IPS-11a (cell line): ENCODE measurements around the gene OPN1MW.
"Not testable (repeated sequence)": the region's sequence is repeated elsewhere in the genome, so short reads cannot be mapped to it uniquely, and the experiment has no call there.

Experiments used
- H3K4me3 ChIP-seq: one replicate; pipeline ENCODE4 v1.5.1; 2013; ENCODE audit warnings: low read depth, low read length, control low read depth

The OPN1MW gene

DNA sequence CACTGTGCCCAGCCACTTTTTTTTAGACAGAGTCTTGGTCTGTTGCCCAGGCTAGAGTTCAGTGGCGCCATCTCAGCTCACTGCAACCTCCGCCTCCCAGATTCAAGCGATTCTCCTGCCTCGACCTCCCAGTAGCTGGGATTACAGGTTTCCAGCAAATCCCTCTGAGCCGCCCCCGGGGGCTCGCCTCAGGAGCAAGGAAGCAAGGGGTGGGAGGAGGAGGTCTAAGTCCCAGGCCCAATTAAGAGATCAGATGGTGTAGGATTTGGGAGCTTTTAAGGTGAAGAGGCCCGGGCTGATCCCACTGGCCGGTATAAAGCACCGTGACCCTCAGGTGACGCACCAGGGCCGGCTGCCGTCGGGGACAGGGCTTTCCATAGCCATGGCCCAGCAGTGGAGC is at the start of gene OPN1MW:
Gene OPN1MW (plus strand): TSS at position 301 of the 400 bp plus-strand sequence. CDS start 82 bp downstream, at position 383.
- H3K4me3 ChIP-seq = not testable (repeated sequence)

DNA sequence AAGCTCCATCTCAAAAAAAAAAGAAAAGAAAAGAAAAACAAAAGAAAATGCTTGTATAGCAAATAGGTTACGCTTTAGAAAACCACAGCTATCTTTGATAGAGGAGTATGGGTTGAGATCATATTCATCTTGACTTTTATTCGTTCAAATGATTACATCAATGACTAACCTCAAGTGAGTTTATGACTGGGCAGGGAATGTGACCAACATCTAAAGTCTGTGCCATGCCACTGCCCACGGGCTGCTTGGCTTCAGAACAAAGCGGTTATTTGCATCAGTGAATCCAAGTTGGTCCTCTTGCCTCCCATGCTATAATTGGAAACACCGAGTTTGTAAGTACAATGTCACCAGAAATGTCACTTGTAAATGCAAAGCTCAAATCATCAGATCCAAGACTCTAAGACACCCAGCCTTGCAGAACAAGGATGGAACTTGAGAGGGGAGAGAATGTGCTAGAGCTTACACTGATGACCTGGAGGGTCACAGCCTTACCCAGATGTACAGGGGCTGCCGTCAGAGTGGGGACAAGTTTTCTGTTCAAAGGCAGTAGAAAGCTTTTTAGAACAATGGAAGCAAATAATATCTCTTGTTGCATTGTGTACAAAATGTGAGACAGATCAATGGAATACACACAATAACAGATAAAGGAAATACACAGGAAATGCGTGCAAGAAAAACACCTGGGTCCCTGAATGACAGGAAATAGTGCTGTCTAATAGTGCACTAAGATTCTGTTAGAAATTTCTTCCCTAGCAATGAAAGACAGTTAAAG is 46.8 kb upstream of the OPN1MW start:
- no peak overlapping the region for H3K4me3 ChIP-seq

DNA sequence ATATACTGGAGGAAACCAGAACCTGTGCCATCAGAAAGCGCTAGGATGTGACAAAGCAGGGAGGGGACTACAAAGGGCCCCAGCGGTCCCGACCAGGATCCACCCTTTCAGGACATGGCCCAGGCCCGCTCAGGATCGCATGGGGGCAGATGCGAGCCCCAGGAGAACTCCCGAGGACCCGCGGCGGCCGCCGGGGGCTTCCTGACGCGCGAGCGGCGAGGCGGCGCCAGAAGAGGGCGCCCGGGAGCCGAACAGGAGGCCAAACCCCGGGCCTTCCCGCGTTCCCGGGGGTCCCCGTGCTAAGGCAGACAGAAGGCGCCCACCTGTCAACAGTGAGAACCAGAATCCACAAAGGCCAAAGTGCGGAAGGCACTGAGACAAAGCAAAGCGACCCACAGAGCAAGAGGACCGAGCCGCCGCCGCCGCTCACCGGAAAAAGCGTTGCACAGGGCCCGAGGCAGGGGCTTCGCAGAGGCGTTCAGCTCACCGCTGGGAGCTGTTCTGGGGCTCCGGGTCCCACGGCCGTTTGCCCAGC is 45.7 kb upstream of the OPN1MW start:
- no peak overlapping the region for H3K4me3 ChIP-seq

DNA sequence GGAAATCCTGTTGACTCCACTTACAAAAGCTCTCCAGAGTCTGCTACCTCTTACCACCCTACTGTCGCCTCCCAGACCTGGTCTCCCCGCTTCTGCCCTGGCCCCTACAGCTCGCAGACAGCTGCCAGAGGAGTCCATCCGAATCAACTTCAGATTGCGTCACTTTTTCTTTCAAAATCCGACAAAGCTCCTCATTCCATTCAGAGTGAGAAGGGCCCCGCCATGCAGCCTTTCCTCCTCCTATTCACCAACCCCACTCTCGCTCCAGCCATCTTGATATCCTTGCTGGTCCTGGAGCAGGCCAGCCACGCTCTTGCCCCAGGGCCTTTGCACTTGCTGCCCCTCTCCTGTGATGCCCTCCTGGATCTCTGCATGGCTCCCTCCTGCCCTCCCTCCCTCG is 43.5 kb upstream of the OPN1MW start:
- no peak overlapping the region for H3K4me3 ChIP-seq

- H3K4me3 ChIP-seq = no peak overlapping the region
Observed at GRCh38 chrX:154140206-154140605, 42.2 kb upstream of the OPN1MW start.

GRCh38 chrX:154140742-154141141 is 41.7 kb upstream of the OPN1MW start:
- no peak overlapping the region for H3K4me3 ChIP-seq

DNA sequence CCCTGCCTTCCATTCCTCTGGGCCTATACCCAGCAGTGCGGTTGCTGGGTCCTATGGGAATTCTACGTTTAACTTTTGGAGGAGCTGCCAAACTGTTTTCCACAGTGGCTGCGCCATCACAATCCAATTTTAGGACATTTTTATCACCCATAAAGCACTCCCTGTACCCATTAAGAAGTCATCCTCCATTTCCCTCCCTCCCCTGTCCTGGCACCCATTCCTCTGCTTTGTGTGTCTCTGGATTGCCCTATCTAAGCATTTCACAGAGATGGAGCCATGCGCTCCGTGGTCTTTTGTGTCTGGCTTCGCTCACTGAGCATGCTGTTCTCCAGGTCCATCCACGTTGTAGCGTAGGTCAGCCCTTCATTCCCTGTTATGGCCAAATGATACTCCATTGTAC is 40.0 kb upstream of the OPN1MW start:
- no peak overlapping the region for H3K4me3 ChIP-seq

DNA sequence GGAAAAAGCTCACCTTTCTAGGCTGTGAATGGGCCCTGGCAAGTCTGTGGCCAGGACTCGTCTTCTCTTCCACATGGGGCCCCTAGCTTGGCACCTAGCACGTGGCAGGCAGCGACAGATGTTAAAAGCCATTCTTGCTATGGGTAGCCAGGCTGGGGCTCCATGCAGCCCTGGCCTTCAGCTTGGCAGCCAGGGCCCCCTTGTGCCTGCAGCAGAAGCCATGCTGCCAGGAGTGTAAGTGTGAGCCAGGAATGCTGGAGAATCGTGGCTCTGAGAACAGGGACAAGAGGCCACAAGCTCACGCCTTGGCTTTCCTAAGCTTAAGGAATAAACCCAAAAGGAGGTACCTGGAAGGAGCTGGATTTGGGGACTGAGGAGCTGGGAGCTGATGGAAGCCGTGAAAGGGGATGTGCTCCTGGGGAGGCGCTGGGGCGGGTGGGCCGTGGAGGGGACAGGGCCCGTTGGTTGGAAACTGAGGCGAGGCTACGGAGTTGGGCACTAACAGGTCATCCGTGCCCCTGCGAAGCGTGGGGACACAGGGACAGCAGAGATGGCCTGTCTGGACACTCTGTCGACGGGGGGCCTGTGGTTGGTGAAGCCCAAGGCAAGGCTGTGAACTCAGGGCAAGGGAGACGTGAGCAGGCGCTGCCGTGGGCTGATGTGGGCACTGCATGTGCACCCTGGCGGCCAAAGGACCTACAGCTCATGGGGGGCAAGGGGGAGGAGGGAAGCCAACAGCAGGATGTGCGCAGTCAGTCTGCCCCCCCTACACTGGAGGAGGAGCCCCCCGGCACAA is 39.2 kb upstream of the OPN1MW start:
- no peak overlapping the region for H3K4me3 ChIP-seq

- H3K4me3 ChIP-seq = not testable (repeated sequence)
Observed at GRCh38 chrX:154144010-154144409, 38.4 kb upstream of the OPN1MW start, which contains the start of gene OPN1LW. TSS of gene OPN1LW (plus strand) at chrX:154144243. CDS start at chrX:154144284, 41 bp downstream.

DNA sequence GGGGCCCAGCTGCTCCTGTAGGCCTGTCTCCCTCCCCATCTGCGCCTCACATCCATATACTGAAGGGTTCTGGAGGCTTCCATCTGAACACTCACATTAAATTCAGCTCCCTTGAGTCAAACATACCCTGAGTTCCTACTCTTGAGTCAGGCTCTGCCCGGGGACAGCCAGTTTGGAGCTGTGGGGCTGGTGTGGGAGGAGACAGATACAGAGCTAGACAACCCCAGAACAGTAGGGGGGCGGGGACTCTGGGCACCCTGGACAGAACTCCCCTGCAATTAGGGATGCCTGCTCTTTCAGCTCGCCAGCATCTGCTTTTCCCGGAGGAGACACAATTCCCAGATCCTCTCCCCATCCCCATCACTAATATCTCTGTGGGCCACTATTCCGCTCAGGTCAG is 31.4 kb upstream of the OPN1MW start:
- not testable (repeated sequence) for H3K4me3 ChIP-seq

GRCh38 chrX:154156221-154156620 is 26.2 kb upstream of the OPN1MW start:
- not testable (repeated sequence) for H3K4me3 ChIP-seq

- not testable (repeated sequence) for H3K4me3 ChIP-seq
Observed at GRCh38 chrX:154157207-154157606, 25.2 kb upstream of the OPN1MW start.

DNA sequence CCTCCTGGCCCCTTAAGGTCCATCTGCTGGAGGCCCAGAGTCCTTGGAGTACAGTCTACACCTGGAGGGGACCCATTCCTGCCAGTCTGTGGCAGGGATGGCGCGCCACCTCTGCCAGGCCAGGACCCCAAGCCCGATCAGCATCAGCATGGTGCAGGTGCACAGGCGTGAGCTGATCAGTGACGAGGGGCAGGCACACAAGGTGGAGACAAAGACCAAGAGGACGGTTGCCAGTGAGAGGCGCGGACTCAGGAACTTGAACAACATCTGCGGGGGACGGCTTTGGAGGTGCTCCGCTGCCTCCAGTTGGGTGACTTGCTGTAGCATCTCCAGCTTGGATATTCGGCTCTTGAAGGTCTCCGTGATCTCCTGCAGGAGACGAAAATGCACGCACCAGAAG is 23.1 kb upstream of the OPN1MW start:
- not testable (repeated sequence) for H3K4me3 ChIP-seq

GRCh38 chrX:154164902-154165301 is 17.5 kb upstream of the OPN1MW start:
- H3K4me3 ChIP-seq = not testable (repeated sequence)

DNA sequence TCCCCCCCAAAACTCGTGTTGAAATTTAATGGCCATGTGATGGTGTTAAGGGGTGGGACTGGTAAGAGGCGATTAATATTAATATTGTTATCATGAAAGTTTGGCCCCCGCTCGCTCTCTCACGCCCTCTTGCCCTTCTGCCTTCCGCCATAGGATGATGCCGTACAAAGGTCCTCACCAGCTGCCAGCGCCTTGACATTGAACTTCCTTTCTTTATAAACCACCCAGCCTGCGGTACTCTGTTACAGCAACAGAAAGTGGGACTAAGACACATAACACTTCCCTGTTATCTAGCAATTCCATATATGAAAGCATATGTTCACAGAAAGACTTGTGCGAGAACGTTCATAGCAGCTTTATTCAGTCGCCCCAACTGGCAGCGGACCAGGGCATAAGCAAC is 14.0 kb upstream of the OPN1MW start:
- not testable (repeated sequence) for H3K4me3 ChIP-seq

DNA sequence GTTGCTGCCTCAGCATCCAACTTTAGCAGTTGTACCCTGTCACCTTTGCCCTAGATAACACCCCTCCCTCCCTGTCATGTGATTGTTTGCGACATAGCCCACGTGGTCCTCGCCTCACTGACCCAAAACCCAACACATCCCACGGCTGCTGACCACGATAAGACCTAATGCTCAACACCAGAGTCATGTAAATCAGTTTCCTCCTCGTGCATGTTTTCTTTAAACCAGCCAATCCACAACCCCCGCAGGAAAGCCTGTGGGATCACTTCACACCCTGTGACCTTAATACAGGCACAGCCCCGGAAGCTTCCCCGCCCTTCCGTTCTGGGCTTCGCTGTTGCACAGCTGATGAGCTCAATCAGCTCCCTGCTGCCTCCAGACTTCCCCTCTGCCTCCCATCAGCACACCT is 9.9 kb upstream of the OPN1MW start:
- not testable (repeated sequence) for H3K4me3 ChIP-seq

DNA sequence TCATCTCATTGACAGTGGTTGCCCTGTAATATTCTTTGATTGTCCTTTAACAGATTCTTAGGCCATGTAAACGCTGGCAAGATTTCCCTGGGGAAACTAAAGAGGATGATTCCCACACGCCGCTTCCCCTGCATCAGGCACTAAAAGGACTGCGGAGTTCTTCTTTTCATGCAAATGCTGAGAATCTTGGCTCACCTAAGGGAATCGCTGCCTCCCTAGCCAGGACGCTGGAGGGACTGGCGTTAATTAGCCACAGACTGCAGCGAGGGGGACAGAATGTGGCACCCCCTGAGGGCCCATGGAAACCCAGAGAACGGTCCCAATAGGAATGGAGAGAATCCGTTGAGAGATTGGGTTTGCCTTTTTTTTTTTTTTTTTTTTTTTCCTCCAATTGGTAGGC is 8.0 kb upstream of the OPN1MW start:
- not testable (repeated sequence) for H3K4me3 ChIP-seq

DNA sequence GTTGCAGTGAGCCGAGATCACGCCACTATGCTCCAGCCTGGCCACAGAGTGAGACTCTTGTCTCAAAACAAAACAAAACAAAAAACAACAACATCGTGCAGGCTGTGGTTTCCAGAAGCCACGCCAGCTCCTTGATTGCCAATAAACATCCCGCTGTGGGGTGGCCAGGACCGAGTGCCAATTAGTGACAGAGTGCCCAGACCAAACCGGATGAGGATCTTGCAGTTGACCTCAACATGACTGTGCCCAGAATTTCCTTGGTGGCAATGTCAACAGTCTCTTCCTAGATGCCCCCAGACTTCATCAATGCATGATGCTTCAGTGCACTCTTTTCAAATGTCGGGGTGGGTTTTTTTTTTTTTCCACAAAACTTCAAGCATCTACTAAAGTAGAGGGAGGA is 1.4 kb downstream of the OPN1MW start:
- not testable (repeated sequence) for H3K4me3 ChIP-seq

GRCh38 chrX:154192846-154193245 is 10.4 kb downstream of the OPN1MW start:
- H3K4me3 ChIP-seq = not testable (repeated sequence)

DNA sequence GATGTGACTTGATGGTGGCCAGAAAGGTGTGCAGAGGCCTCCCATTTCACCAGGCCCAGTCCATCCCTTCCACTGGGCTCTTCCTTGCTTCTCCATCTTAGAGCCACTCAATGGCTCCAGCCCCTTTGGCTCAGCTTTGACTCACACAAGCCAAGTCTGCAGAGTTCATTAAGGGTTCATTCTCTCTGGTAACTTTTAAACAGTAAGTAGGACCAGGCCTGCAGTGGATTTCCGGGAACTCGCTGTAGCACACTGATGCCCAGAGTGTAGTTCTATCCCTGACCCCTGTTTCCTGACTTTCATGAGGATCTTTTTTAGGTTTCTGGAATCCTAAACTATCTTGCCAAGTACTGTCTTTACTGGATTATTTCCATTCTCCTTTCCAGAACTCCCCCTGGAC is 11.9 kb downstream of the OPN1MW start:
- H3K4me3 ChIP-seq = not testable (repeated sequence)

DNA sequence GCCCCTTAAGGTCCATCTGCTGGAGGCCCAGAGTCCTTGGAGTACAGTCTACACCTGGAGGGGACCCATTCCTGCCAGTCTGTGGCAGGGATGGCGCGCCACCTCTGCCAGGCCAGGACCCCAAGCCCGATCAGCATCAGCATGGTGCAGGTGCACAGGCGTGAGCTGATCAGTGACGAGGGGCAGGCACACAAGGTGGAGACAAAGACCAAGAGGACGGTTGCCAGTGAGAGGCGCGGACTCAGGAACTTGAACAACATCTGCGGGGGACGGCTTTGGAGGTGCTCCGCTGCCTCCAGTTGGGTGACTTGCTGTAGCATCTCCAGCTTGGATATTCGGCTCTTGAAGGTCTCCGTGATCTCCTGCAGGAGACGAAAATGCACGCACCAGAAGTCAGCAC is 14.1 kb downstream of the OPN1MW start:
- H3K4me3 ChIP-seq = not testable (repeated sequence)
